Cardiac fibroblast (primary cell): Measurements from ENCODE around the gene SPACA6.
A peak's percentile ranks its signal among the peaks of the same experiment; 100 is the strongest.

Experiments
- DNase-seq, 2 donors: peaks; one replicate each; pipeline versions ENCODE4 v3.0.0 to v3.0.0-alpha.2; 2010; ENCODE audit warnings: low read depth in 2 of 2
- H3K4me3 ChIP-seq, 2 donors: replicated peaks in 1 of 2; 1 replicate in 1 of 2; 2 replicates in 1 of 2; pipeline ENCODE4 v1.5.1; 2011; ENCODE audit warnings: low read depth in 2 of 2, low read length in 2 of 2, mild to moderate bottlenecking in 2 of 2, moderate library complexity in 1 of 2
- TF ChIP-seq, protein P1 (sequence below): IDR thresholded peaks from one replicate; pipeline ENCODE4 v1.5.1; 2011; ENCODE audit warnings: low read depth, mild to moderate bottlenecking, low read length, inconsistent platforms

The SPACA6 gene

DNA sequence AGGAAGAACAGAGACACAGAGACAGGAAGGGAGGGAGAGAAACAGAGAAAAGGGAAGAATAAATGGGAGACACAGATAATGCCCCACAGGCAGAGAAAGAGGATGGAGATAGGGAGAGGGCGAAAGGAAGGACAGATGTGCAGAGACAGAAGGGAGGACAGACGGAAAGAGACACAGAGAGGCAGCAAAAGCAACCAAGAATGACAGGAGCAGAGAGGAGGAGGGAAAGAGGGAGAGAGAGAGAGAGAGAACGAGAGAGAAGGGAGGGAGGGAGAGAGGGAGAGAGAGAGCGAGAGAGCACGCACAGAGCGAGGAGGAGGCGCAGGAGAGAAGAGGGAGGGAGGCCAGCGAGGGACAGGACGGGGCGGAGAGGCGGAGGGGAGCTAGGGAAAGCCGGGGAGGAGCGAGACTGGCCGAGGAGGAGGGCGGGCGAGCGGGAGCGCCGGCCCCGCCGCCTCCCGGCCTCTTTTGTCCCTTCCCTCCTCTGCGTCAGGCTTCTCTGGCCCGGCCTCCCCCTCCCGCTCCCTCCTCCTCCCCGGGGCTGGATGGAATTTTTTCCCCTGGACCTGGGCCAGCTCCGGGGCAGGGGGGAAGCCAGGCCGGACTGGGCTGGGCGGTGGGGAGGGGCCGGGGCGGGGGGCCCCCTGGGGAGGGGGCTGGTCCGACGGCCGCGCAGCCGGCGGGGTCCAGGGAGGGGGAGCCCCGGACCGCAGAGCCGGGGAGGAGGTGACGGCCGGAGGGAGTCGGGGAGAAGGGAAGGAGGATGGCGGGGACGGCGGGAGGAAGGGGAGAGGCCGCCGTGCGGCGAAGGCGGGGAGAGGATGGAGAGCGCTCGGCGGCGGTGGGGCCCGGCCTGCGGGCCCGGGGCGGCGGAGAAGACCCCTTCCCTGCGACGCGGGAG lies 4.2 kb upstream of the SPACA6 start:
- TF ChIP-seq, protein P1, sequence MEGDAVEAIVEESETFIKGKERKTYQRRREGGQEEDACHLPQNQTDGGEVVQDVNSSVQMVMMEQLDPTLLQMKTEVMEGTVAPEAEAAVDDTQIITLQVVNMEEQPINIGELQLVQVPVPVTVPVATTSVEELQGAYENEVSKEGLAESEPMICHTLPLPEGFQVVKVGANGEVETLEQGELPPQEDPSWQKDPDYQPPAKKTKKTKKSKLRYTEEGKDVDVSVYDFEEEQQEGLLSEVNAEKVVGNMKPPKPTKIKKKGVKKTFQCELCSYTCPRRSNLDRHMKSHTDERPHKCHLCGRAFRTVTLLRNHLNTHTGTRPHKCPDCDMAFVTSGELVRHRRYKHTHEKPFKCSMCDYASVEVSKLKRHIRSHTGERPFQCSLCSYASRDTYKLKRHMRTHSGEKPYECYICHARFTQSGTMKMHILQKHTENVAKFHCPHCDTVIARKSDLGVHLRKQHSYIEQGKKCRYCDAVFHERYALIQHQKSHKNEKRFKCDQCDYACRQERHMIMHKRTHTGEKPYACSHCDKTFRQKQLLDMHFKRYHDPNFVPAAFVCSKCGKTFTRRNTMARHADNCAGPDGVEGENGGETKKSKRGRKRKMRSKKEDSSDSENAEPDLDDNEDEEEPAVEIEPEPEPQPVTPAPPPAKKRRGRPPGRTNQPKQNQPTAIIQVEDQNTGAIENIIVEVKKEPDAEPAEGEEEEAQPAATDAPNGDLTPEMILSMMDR: no peak
- H3K4me3 ChIP-seq: peak overlapping the region; percentile 86 to 87
- peak; percentile 97 to 99 for DNase-seq

DNA sequence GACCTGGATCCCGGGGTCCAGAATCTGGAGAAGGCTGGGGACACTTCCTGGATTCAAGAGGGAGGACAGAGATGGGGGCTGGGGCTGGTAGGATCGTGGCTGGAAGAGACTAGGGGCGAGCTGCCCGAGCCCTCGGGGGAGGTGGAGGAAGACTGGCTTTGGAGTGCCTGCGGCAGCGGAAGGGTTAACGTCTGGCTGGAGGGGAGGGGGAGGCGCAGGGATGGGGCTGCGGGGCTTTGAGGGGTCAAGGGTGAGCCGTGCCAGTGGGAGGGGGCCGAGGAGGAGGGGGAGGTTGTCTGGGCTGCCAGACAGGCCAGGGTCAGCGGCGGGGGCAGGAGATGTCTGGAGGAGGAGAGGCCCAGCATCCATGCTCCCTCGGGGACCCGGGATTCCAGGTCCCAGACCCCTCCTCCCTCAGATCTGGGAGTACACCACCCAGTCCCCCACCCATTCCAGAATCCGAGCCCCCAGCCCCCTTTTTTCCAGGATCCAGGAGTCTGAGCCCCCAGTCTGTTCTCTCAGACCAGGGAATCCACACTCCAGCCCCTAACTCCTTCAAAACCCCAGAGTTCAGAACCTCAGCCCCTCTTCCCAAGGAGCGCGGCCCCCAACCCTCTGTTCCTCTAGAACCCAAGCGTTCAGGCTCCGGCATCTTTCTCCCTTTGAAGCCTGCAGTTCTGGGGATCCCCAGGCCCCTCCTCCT lies 3.2 kb upstream of the SPACA6 start:
- peak overlapping the region; percentile 86 to 87 for H3K4me3 ChIP-seq
- TF ChIP-seq, protein P1: no peak
- DNase-seq: peak; percentile 28 to 68

DNA sequence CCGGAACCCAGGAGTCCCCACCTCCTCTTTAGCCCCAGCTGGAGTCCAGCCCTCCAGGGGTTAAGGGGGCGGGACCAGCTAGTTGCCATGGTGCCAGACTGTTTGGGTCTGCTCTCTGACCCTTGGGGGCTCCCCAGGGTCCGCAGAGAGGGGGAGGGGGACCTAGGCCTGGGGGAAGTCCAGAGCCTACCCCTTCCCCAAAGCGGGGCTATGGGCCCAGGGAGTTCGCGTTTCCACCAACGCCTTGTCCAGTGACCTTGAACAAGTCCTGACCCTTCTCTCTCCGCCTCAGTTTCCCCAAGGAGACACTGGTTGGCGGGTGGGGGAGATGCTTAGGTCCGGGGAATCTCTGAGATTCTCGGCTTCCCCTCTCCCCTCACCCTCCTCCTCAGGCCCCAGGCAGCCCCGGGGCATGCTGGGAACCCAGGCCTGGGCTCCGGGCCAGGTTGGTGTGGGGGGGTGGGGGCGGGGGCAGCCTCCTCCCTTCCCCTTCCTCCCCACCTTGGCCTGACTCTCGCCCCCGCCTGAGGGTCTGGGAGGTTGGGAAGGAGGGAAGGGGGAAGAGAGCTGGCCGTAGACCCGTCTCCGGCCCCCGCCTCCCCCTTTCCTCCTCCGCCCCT lies 2.6 kb upstream of the SPACA6 start:
- H3K4me3 ChIP-seq: peak overlapping the region; percentile 86 to 87
- DNase-seq: peak; percentile 74 to 91
- TF ChIP-seq, protein P1: no peak

DNA sequence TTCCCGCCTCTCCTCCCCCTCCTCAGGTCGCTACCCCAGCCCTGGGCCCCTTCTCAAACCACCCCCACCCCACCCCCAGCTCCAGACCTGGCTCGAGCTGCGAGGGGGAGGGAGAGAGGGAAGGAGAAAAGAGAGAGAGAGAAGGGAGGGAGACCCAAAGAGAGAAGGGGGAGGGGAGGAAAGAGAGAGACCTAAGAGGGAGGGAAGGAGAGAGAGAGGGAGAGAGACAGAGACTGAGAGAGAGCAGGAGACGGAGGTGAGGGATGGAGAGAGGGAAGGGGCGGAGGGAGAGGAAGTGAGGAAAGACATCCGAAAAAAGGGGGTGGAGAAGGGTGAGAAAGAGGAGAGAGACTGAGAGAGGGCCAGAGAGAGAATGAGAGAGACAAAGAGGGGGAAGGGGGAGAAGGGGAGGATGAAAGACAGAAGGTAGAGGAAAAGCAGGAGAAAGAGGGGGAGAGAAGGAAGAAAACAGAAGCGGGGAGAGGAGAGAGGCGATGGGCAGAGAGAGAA lies 2.0 kb upstream of the SPACA6 start:
- TF ChIP-seq, protein P1: no peak
- H3K4me3 ChIP-seq: peak overlapping the region; percentile 86 to 87
- peak; percentile 69 to 80 for DNase-seq

DNA sequence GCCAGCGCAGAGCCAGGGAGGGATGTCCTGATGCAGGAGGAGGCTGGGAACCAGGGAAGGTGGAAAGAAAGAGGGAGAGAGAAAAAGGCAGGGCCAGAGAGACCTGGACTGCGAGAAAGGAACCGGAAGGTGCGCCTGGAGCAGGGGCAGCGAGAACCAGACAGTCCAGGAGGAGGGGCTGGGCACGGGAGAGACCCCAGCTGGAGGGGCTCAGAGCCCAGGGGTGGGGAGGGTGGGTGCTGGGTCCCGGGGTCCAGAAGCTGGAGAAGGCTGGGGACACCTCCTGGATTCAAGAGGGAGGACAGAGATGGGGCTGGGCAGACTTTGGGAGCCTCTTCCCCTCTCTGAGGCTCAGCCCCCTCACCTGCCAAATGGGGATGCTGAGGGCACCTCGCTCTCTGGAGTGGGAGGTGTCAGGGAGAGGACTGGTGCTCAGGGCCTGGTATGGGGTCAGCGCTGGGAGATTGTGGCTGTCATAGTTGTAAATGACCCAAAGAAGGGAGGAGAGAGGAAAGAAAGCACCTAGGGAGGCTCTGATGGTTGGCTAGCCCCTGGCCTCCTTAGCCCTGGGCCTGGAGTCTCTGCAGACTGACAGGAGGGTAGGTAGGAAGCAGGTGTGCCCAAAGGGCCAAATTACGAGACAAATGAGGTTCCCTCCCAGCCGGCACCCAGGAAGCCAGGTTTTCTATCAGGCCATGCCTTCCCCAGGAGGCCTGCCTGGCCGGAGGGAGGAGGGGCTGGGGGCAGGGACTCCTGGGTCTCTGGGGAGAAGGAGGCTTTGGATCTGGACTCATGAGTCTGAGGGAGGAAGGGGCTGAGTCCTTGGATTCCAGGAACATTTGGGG lies 1.3 kb upstream of the SPACA6 start:
- peak overlapping the region; percentile 86 to 87 for H3K4me3 ChIP-seq
- TF ChIP-seq, protein P1: no peak
- peak in 1 of 2 donors; percentile 19 for DNase-seq

DNA sequence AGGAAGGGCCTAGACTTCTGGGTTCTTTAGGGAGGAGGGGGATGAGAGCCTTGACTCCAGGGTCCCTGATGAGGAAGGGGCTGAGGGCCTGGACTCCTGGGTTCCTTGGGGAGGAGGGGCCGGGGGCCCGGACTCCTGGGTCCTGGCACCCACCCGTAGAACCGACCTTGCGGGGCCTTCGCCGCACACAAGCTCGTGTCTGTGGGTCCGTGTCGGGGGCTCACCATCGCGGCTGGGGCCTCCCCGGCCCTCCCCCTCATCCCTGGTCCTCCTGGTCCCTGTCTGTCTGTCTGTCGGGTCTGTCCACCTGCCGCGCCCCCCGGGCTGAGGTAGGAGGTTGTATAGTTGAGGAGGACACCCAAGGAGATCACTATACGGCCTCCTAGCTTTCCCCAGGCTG lies 662 bp upstream of the SPACA6 start:
- TF ChIP-seq, protein P1: no peak
- DNase-seq: no peak
- H3K4me3 ChIP-seq: peak overlapping the region; percentile 86 to 87
